C4-2B (cell line): Measurements from ENCODE around the gene ZNF423.

ENCODE experiments used
- H3K27ac ChIP-seq: fragments of 450-650 bp; 2 replicates; pipeline ENCODE4 v1.5.1; 2017
- CTCF ChIP-seq: fragments of 450-650 bp; conservative IDR thresholded peaks from 2 replicates; pipeline ENCODE4 v1.5.1; 2017; ENCODE audit warnings: mild to moderate bottlenecking
- ZFX ChIP-seq: fragments of 450-650 bp; IDR thresholded peaks from 2 replicates; pipeline ENCODE4 v1.6.1; 2017

The ZNF423 gene

GRCh38 chr16:49594153-49594552 lies 261.8 kb downstream of the ZNF423 start:
- no peak overlapping the region for H3K27ac ChIP-seq
- TF ChIP-seq CTCF (no peak), ZFX (no peak)

- H3K27ac ChIP-seq: no peak overlapping the region
- TF ChIP-seq ZFX: no peak
- TF ChIP-seq CTCF: no peak
Observed at GRCh38 chr16:49593424-49594040, 262.4 kb downstream of the ZNF423 start.

- no peak overlapping the region for H3K27ac ChIP-seq
- TF ChIP-seq ZFX: no peak
- TF ChIP-seq CTCF: peak; percentile 82
Observed at GRCh38 chr16:49592546-49593423, 263.1 kb downstream of the ZNF423 start.

GRCh38 chr16:49590166-49590871 lies 265.6 kb downstream of the ZNF423 start:
- no peak for TF ChIP-seq CTCF
- TF ChIP-seq ZFX: no peak
- H3K27ac ChIP-seq: no peak overlapping the region

GRCh38 chr16:49589544-49590031 lies 266.3 kb downstream of the ZNF423 start:
- TF ChIP-seq ZFX (no peak), CTCF (no peak)
- no peak overlapping the region for H3K27ac ChIP-seq

- TF ChIP-seq ZFX (no peak), CTCF (no peak)
- H3K27ac ChIP-seq: no peak overlapping the region
Observed at GRCh38 chr16:49588729-49589384, 267.1 kb downstream of the ZNF423 start.
